Measurements from ENCODE around the gene BTBD9.

DNA sequence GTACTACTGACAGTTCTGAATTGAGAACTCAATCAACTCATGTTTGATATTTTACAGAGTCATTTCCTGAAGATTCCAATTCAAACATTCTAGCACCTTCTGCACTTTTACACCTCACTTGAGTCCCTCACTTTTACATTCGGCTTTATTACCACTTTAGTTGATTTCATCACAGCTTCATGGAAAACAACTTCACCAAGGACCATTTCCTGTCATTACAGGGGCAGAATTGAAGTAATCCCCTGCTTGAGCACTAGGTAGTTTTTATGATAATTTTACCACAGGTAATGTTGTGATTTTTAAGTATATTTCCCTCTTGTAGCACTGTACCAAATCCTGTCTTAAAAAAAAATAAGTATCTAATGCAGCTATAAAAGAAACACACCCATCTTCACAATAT, 312.9 kb downstream of the BTBD9 start:
- TF ChIP-seq, protein P1, sequence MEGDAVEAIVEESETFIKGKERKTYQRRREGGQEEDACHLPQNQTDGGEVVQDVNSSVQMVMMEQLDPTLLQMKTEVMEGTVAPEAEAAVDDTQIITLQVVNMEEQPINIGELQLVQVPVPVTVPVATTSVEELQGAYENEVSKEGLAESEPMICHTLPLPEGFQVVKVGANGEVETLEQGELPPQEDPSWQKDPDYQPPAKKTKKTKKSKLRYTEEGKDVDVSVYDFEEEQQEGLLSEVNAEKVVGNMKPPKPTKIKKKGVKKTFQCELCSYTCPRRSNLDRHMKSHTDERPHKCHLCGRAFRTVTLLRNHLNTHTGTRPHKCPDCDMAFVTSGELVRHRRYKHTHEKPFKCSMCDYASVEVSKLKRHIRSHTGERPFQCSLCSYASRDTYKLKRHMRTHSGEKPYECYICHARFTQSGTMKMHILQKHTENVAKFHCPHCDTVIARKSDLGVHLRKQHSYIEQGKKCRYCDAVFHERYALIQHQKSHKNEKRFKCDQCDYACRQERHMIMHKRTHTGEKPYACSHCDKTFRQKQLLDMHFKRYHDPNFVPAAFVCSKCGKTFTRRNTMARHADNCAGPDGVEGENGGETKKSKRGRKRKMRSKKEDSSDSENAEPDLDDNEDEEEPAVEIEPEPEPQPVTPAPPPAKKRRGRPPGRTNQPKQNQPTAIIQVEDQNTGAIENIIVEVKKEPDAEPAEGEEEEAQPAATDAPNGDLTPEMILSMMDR (IDR thresholded peaks at IDR 0.05; ENCODE audit: borderline replicate concordance, extremely low read depth, low read length, poor library complexity, severe bottlenecking): no peak
- no peak for TF ChIP-seq EZH2 (IDR thresholded peaks at IDR 0.05; ENCODE audit: borderline replicate concordance, low read depth, low read length, severe bottlenecking)

Data from DND-41 (cell line).